NCI-H748 (cell line): Measurements from ENCODE around the gene MOK.

ENCODE experiments used
- DNase-seq: peaks from one replicate; lab custom pipeline; 2025; ENCODE audit not compliant: unreplicated experiment; lab: John Stamatoyannopoulos, UW

MOK gene

GRCh38 chr14:102183886-102184285 is 121.1 kb downstream of the MOK start:
- no peak for DNase-seq

GRCh38 chr14:102182936-102183619 is 121.9 kb downstream of the MOK start:
- no peak for DNase-seq

DNA sequence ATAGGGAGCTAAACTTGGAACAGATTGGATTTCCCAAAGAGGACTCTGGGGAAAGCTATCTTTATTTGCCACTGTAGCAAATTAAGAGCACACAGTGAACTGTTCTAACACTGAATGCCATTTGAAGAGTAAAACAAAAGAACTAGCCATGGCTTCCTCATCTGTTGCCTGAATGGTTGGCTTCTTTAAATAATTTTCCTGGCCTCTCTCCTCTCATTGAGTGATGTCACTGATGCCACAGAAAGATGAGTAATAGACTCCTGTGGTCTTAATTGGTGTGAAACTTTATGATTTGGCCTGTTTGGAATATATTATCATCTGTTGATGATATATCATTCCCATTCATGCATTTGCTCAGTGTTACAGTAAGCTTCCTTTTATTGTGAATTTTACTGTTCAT is 122.8 kb downstream of the MOK start:
- no peak for DNase-seq

DNA sequence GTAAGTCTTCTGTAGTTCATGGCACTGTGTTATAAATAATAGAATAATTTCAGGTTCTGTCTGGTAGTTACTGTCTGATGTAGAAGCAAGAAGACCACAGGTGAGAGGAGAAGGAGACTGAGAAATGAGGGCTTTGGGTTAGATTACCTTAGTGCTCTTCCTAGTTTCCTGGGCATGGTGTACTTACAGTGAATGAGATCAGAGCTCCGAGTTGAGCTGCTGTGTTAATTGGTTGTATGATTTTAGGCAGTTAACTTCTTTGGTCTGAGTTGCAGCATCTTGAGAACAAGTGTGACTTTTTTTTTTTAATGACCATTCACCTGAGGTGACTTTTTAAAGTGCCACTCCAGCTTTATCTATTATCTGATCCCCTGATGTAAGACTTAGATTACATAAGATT is 123.8 kb downstream of the MOK start:
- DNase-seq: no peak

DNA sequence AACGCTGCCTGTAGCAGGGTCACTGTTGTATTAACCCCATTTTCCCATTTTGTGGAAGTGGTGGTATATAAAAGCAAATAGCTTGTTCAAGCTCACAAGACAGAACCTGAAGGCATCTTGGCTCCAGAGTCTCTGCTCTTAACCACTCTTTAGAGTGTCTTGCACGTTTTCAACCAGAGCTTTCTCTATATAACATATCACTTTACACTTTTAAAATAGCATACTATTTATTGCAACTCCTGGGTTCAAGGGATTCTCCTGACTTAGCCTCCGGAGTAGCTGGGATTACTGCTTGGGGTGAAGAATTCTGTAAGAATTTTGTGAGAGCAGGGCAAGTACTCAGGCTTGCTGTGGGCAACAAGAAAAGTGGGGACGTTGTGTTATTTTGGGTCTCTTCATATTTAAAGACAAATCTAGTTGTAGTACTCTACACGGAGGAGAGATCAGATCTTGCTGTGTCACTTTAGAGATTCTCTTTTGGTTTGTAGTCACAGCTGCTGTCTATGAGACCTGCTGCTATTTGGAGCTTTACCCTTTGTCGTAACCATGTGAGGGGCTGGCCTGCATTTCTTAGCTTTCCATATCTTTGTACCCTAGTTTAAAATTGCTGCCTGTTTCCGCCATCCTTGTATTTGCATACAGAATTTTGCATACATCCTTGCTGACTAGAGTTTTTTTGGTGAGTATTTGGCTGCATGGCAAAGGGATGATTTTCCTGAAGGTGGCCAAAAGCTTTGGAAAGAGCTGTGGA is 124.5 kb downstream of the MOK start:
- DNase-seq: no peak
